Measurements from ENCODE around the gene CEP19.
A peak's percentile ranks its signal among the peaks of the same experiment; 100 is the strongest.

CEP19 gene

DNA sequence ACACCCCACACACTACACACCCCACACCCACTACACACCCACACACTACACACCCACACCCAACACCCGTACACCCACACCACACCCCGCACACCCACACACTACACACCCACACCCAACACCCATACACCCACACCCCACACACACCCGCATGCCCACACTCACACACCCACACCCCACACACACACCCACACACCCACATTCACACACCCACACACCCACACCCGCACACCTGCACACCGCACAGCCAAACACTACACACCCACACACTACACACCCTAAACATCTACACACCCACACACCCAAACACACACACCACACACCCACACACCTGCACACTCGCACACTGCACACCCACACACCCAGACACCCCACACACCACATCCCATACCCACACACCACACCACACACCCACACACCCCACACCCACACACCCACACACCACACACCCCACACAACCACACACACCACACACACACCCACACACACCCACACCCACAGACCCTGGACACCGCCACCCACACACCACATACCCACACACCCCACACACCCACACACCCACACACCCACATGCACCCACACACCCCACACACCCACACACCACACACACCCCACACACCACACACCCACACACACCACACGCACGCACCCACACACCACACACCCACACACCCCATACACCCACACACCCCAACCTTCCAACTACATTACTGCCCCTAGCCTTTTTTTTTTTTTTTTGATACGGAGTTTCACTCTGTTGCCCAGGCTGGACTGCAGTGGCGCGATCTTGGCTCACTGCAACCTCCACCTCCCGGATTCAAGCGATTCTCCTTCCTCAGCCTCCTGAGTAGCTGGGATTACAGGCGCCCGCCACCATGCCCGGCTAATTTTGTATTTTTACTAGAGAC, 16.9 kb downstream of the CEP19 start:
- CTCF ChIA-PET = no interaction called here
- TF ChIP-seq, protein P1, sequence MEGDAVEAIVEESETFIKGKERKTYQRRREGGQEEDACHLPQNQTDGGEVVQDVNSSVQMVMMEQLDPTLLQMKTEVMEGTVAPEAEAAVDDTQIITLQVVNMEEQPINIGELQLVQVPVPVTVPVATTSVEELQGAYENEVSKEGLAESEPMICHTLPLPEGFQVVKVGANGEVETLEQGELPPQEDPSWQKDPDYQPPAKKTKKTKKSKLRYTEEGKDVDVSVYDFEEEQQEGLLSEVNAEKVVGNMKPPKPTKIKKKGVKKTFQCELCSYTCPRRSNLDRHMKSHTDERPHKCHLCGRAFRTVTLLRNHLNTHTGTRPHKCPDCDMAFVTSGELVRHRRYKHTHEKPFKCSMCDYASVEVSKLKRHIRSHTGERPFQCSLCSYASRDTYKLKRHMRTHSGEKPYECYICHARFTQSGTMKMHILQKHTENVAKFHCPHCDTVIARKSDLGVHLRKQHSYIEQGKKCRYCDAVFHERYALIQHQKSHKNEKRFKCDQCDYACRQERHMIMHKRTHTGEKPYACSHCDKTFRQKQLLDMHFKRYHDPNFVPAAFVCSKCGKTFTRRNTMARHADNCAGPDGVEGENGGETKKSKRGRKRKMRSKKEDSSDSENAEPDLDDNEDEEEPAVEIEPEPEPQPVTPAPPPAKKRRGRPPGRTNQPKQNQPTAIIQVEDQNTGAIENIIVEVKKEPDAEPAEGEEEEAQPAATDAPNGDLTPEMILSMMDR (conservative IDR thresholded peaks at IDR 0.05; ENCODE audit: low read depth) = no peak
- DNase-seq (ENCODE audit: low spot score) = no peak
- POLR2A ChIA-PET (ENCODE audit: low non-redundant PET) = no interaction called here
- no peak overlapping the region for H3K27ac ChIP-seq

DNA sequence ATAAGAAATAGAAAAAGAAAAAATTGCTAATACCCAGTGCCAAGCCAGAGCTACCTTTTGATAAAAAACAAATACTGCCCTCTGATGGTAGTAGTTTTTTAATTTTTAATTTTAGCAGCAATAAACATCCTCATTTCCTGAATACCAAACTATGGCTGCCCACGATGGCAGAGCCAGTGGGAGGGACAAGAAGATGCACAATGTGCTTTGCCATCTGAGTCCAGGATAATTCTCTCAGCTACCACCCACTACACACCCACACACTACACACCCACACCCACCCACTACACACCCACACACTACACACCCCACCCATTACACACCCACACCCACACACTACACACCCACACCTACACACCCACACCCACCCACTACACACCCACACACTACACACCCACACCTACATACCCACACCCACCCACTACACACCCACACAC, 17.8 kb downstream of the CEP19 start:
- TF ChIP-seq, protein P1 (conservative IDR thresholded peaks at IDR 0.05; ENCODE audit: low read depth) = no peak
- DNase-seq (ENCODE audit: low spot score) = peak; percentile 26
- ChIA-PET POLR2A (ENCODE audit: low non-redundant PET) (no interaction called here), CTCF (interaction anchor here (0.5 to 1.2 kb wide), 4 partner anchors 9 to 182 kb away, joined by 3 to 6 read pairs (median 4); no protein-coding TSS in a partner anchor)
- H3K27ac ChIP-seq = no peak overlapping the region

DNA sequence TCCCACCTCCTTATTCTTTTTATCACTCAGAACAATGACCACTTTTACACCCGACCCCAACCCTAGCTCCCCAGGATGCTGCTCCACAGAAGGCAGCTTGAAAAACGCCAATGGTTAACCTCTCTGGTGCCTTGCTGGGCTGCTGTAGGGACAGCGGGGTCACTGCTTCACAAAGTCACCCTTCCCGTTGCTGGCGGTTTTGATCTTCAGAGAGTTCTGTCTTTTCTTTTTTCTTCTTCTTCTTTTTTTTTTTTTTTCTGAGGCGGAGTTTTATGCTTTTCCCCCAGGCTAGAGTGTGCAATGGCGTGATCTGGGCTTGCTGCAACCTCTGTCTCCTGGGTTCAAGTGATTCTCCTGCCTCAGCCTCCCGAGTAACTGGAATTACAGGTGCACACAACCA, 20.7 kb downstream of the CEP19 start:
- CTCF ChIA-PET = interaction anchor here (1.4 kb wide), 1 partner anchor 82 kb away, joined by 5 read pairs; no protein-coding TSS in a partner anchor
- no peak for DNase-seq (ENCODE audit: low spot score)
- no peak overlapping the region for H3K27ac ChIP-seq
- POLR2A ChIA-PET (ENCODE audit: low non-redundant PET) = no interaction called here
- TF ChIP-seq, protein P1 (conservative IDR thresholded peaks at IDR 0.05; ENCODE audit: low read depth) = no peak

DNA sequence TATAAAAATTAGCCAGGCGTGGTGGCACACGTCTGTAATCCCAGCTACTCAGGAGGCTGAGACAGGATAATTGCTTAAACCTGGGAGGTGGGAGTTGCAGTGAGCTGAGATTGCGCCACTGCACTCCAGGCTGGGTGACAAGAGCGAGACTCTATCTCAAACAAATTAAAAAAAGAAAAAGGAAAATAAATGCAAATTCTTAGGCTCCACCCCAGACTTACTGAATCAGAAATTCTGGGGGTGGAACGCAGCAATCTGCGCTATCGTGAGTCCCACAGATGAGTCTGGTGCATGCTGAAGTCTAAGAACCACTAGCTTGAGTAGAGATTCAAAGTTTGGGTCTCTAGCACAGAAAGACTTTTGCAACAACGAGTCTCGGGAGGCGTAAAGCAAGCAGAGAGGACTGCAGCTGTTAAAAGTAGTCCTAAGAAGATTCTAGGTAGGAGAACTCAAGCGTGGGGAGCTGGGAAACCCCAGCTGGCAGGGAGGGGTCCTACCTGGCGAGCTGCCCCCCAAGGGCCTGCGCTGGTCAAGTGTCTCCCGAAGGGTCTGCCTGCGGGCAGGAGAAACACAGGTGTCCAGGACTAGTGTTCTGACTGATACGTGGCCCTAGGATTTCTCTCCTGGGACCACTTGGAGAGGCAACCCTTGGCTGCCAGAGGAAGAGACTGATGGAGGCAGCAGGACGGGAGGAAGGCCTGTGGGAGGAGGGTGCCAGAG, 21.9 kb downstream of the CEP19 start:
- TF ChIP-seq, protein P1 (conservative IDR thresholded peaks at IDR 0.05; ENCODE audit: low read depth) = no peak
- DNase-seq (ENCODE audit: low spot score) = no peak
- CTCF ChIA-PET = no interaction called here
- H3K27ac ChIP-seq = no peak overlapping the region
- POLR2A ChIA-PET (ENCODE audit: low non-redundant PET) = no interaction called here

DNA sequence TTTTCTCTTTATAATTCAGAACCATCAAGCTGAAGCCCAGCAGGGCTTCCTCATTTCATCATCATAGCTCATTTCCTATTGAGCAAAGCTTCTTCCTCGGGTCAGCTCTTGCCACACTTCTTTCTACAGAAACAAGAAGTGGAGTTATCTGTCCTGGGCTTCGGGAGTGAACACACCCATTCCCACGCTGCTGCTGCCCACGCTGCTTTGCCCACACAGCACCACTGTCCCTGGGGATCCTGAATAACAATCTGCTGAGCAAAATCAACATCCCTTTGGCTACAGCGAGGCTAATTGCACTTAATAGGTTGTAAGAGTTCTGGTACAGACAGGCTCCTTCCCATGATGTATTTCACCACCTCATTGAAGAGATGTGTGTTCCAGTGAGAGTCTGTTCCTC, 23.7 kb downstream of the CEP19 start:
- TF ChIP-seq, protein P1 (conservative IDR thresholded peaks at IDR 0.05; ENCODE audit: low read depth) = no peak
- peak overlapping the region; percentile 19; the same call in 1 of the 2 replicates for H3K27ac ChIP-seq
- ChIA-PET POLR2A (ENCODE audit: low non-redundant PET) (no interaction called here), CTCF (interaction anchor here (5.1 kb wide), 1 partner anchor 80 kb away, joined by 41 read pairs; no protein-coding TSS in a partner anchor)
- DNase-seq (ENCODE audit: low spot score) = peak; percentile 33

DNA sequence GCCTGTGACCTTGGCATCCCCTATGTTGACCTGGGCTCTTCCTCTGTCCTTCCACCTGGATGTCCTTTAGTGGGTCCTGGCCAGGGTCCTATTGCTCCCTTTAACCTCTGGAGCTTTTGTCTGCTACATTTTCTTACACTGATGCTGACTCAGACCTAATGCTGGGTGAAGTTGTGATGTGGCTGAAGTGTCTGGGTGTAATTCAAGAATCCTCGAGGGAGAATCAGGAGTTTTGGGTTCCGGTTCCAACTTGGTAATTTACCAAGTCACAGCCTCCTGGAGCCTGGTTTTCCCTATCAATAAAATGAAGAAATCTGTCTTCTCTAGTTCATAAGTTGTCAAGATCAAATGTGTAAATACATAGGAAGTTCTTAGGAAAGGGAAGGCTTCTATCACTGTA, 25.6 kb downstream of the CEP19 start:
- DNase-seq (ENCODE audit: low spot score) = no peak
- POLR2A ChIA-PET (ENCODE audit: low non-redundant PET) = no interaction called here
- H3K27ac ChIP-seq = no peak overlapping the region
- TF ChIP-seq, protein P1 (conservative IDR thresholded peaks at IDR 0.05; ENCODE audit: low read depth) = no peak
- CTCF ChIA-PET = interaction anchor here (1.0 to 5.1 kb wide), 2 partner anchors 78 to 81 kb away, joined by 3 to 41 read pairs; no protein-coding TSS in a partner anchor

Measured in RWPE1 (cell line).